Gastroesophageal sphincter (tissue), 4 donors: Measurements from ENCODE around the gene NPPB. TPM values are rescaled to one million over a fixed set of nuclear protein-coding genes. Genes with fewer than 3 reads are reported as not detected.

Source experiments
- ATAC-seq: fragments of 150-250 bp; one replicate; pipeline ENCODE4 v1.9.1; 2016; ENCODE audit warnings: mild to moderate bottlenecking, moderate library complexity
- H3K27ac ChIP-seq, 4 donors: fragments of 200-600 bp; sonication (generic) in 3 of 4; 1 replicate in 3 of 4; 2 replicates in 1 of 4; pipeline ENCODE4 v1.5.1; 2016 to 2019
- H3K27me3 ChIP-seq: fragments of 200-600 bp; sonication (generic); one replicate; pipeline ENCODE4 v1.5.1; 2019
- H3K36me3 ChIP-seq, 2 donors: fragments of 200-600 bp; sonication (generic); one replicate each; pipeline ENCODE4 v1.5.1; 2019; ENCODE audit warnings: control low read depth in 1 of 2
- H3K4me1 ChIP-seq, 3 donors: fragments of 200-600 bp; sonication (generic); 1 replicate in 2 of 3; 2 replicates in 1 of 3; pipeline ENCODE4 v1.5.1; 2016 to 2019; ENCODE audit warnings: control low read depth in 2 of 3
- H3K4me3 ChIP-seq, 2 donors: fragments of 200-600 bp; sonication (generic); one replicate each; pipeline ENCODE4 v1.5.1; 2019; ENCODE audit warnings: mild to moderate bottlenecking in 1 of 2, moderate library complexity in 1 of 2
- H3K9me3 ChIP-seq, 3 donors: fragments of 200-600 bp; sonication (generic); one replicate each; pipeline ENCODE4 v1.5.1; 2017 to 2019; ENCODE audit warnings: control low read depth in 2 of 3
- CTCF ChIP-seq, 4 experiments: fragments of 200-600 bp in 2 of 4; fragments of 450-650 bp in 2 of 4; sonication (generic) in 1 of 4; IDR thresholded peaks; one replicate each; pipeline ENCODE4 v1.5.1; 2017 to 2019; ENCODE audit warnings: antibody characterized with exemption in 4 of 4, mild to moderate bottlenecking in 2 of 4, moderate library complexity in 2 of 4
- EP300 ChIP-seq: sonication (generic); formaldehyde crosslinking; IDR thresholded peaks from one replicate; pipeline ENCODE4 v1.6.1; 2017; ENCODE audit warnings: antibody characterized with exemption, mild to moderate bottlenecking
- POLR2A ChIP-seq, 2 donors: fragments of 450-650 bp; IDR thresholded peaks; one replicate each; pipeline ENCODE4 v1.6.1; 2017; ENCODE audit warnings: antibody characterized with exemption in 2 of 2, mild to moderate bottlenecking in 2 of 2, moderate library complexity in 1 of 2
- POLR2AphosphoS5 ChIP-seq: sonication (generic); formaldehyde crosslinking; IDR thresholded peaks from one replicate; pipeline ENCODE4 v1.6.1; 2017; ENCODE audit warnings: antibody characterized with exemption
- WGBS, 2 donors: methylation state at CpG; one replicate each; pipeline ENCODE4 v1.1.5; 2018; ENCODE audit warnings: low coverage in 1 of 2; 5-methylcytosine and 5-hydroxymethylcytosine counted together
- total RNA-seq, 4 donors: library from RNA; depleted of rRNA; stranded (reverse); fragments of >200 nt; gene quantifications; one replicate each; pipeline ENCODE4 v1.1.0, GENCODE V29; 2016

Gene NPPB
- total RNA-seq, 4 donors from 2014 or later, result not detected

- H3K27me3 ChIP-seq, result no peaks in the 10 kb centered on the region
- peaks cover 0 to 6% (median 0%) of the 10 kb centered on the region in 3 donors for H3K4me1 ChIP-seq
- no peak overlapping the region for H3K4me3 ChIP-seq
- H3K36me3 ChIP-seq, result peaks cover 0 to 100% of the 10 kb centered on the region in 2 donors
- 87% methylated on average over 6 to 13 of the region's 28 CpGs for WGBS, 2 donors
- TF ChIP-seq EP300 (no peak), CTCF (IDR thresholded peaks at IDR 0.05) (no peak), POLR2AphosphoS5 (no peak), POLR2A (IDR thresholded peaks at IDR 0.05) (no peak)
- no peak overlapping the region for H3K27ac ChIP-seq
- no peak for ATAC-seq
- H3K9me3 ChIP-seq, result no peaks in the 10 kb centered on the region
Observed at GRCh38 chr1:11835441-11836225, 23.1 kb downstream of the NPPB start.

GRCh38 chr1:11833900-11834299, 24.8 kb downstream of the NPPB start:
- TF ChIP-seq CTCF (IDR thresholded peaks at IDR 0.05), result no peak
- TF ChIP-seq POLR2A (IDR thresholded peaks at IDR 0.05), result no peak
- TF ChIP-seq EP300, result no peak
- no peak for TF ChIP-seq POLR2AphosphoS5
- no peak overlapping the region for H3K27ac ChIP-seq
- peaks cover 0 to 99% of the 10 kb centered on the region in 2 donors for H3K36me3 ChIP-seq
- no peak for ATAC-seq
- H3K27me3 ChIP-seq, result no peaks in the 10 kb centered on the region
- no peaks in the 10 kb centered on the region for H3K9me3 ChIP-seq
- 90% methylated on average over 2 of the region's 13 CpGs; no CpG with 5 or more reads in 1 of the 2 donors for WGBS, 2 donors
- H3K4me3 ChIP-seq, result no peak overlapping the region
- peaks cover 0 to 6% (median 0%) of the 10 kb centered on the region in 3 donors for H3K4me1 ChIP-seq

- Histone ChIP-seq H3K4me1 (peaks cover 0 to 2% (median 0%) of the 10 kb centered on the region in 3 donors), H3K36me3 (peaks cover 2 to 99% of the 10 kb centered on the region in 2 donors), H3K4me3 (no peak overlapping the region), H3K9me3 (no peaks in the 10 kb centered on the region), H3K27ac (no peak overlapping the region), H3K27me3 (no peaks in the 10 kb centered on the region)
- WGBS, 2 donors, result 83 to 94% methylated on average over 1 to 5 of the region's 8 CpGs
- no peak for TF ChIP-seq EP300
- TF ChIP-seq CTCF (IDR thresholded peaks at IDR 0.05), result no peak
- TF ChIP-seq POLR2AphosphoS5, result no peak
- no peak for TF ChIP-seq POLR2A (IDR thresholded peaks at IDR 0.05)
- ATAC-seq, result no peak
Observed at GRCh38 chr1:11833497-11833896, 25.2 kb downstream of the NPPB start.

- Histone ChIP-seq H3K27ac (no peak overlapping the region), H3K9me3 (no peaks in the 10 kb centered on the region), H3K27me3 (no peaks in the 10 kb centered on the region), H3K36me3 (peaks cover 3 to 99% of the 10 kb centered on the region in 2 donors), H3K4me3 (no peak overlapping the region), H3K4me1 (no peaks in the 10 kb centered on the region)
- ATAC-seq, result no peak
- WGBS, 2 donors, result 95% methylated on average over 2 of the region's 9 CpGs; no CpG with 5 or more reads in 1 of the 2 donors
- TF ChIP-seq CTCF (IDR thresholded peaks at IDR 0.05) (no peak), POLR2AphosphoS5 (no peak)
Observed at GRCh38 chr1:11831945-11832725, 26.6 kb downstream of the NPPB start.
